ENCODE measurements around the gene OR52B2.

OR52B2 gene

DNA sequence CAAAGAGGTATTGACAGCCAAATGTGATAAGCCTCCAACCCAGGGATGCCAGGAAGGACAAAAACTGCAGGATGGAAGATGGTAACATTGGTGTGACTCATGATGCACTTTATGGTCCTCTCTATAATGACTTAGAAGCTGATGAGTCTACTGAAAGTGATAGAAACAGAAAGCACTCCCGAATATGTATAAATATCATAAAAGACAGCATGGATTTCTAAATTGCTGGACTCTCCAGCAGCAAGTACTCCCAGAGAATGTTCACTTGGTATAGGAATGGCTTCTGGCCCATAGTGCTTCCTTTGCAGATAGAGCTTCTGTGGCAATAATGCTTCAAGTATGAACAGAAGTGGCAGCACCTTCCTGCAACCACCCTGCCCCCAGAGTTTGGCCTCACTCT is at the start of gene OR52B2:
TSS of gene OR52B2 (minus strand) at position 101 of the 400 bp plus-strand sequence. CDS start at position 101, 0 bp downstream.
- DNase-seq, result no peak

DNA sequence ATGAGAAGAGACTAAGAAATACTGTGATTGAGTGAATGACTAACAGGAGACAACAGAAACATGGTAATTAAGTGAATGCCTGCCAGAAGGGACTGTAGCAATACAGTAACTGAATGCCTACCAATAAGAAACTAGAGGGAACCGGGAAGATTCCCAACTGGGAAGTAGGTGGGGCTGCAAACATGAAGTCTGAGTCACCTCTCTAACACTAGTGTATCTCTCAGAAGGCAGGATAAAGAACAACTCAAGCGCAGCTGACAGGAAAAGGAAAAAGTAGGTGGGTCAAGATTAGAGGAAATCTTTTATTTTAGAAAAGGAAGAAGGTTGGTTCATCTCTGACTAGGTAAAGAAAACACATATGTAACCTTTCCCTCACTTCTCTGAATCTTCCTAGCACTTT is 49.2 kb upstream of the OR52B2 start:
- no peak for DNase-seq

DNA sequence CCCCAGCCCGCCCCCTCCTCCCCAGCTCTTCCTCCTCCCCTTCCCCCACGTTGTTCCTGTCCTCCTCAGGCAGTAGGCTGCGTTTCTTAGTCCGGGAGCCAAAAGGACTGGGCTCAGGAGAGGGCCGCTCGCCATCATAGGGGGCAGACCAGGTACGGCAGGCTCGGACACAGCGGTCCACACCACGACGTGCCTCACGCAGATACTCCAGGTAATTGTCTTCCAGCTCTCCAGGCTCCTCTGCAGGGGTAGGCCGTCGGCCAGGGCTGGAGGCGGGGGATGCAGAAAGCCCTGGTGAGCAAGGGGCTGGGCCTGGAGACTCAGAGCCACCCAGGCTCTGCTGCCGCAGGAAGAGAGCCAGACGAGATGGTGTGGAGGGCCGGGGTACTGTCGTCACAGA is 47.6 kb upstream of the OR52B2 start:
- no peak for DNase-seq

DNA sequence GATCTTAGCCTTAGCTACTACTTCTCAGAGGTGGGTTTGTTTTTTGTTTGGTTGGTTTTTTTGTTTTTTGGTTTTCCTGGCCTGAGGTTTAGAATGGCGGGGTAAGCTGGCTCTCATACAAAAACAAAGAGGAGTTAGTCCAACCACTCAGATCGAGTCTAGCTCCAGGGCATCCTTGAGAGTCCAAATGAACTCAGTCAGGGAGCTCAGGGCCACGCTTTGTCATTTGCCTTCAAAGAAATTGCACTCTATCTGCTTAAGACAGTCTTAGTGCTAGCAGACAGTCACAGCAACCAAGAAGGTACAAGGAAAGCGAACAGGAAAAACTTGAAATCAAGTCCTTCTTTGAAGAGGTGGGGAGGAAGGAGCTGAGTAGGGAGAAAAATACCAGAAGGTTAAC is 46.4 kb upstream of the OR52B2 start:
- DNase-seq, result no peak

DNA sequence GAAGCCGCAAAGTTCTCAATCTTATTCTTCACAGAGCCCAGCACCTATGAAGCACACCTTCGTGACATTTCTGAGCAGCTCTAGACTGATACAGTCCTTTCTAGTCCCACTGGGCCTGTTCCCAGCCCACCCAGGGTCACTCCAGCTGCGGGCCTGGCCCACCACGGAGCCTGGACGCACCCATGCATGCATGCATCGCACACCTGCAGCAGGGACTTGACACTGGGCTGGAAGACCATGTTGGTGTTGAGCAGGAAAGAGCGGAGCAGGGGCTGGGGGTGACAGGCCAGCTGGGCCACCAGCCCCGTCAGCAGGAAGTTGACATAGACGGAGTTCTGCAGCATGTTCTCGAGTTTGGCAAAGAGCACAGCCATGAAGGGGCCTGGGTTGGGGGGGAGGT is 44.4 kb upstream of the OR52B2 start:
- DNase-seq, result no peak

DNA sequence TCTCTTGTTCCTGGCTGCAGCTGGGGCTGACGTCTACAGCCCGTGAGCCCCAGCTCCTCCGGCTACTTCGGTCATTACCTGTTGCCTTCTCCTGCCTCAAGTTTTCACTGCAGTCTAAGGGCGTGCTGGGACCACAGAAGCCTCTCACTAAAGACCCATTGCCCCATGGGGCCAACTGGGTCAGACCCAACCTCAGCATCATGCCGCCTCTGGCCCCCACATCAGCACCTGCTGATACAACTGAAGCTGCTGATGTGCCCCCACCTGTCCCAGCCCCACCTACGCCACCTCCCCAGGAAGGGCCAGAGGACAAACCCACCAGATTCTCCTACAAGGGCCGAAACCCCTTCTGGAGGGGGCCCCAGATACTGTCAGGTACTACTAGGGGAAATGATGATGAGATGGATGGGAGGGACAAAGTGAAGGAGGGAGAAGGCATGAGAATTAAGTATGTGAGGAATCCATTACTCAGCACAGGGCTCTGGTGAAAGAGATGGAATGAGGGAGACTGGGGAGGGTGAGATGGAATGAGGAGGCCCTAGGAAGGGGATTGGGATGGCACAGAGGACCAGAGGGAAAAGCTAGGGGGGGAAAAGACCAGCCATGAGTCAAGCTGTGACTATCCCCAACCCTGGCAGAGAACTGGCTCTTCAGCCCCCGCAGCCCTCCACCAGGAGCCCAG is 40.3 kb upstream of the OR52B2 start:
- no peak for DNase-seq

DNA sequence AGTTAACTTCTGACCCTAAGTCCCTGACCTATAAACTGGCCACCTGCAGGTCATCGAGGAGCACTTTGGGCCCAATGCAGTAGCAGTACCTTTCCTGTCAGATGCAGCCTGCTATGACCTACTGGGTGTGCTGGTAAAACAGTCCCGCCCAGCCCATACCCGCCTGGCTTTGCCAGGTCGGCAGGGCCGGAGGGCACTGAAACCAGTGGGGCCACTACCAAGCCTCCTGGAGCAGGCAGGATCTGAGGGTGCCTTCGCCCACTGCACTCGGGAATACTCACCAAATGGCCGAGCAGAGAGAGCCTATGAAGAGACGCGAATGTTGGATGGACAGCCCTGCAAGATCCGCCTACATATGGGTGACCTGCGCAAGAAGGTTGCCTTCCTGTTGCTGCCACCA is 39.7 kb upstream of the OR52B2 start:
- no peak for DNase-seq

DNA sequence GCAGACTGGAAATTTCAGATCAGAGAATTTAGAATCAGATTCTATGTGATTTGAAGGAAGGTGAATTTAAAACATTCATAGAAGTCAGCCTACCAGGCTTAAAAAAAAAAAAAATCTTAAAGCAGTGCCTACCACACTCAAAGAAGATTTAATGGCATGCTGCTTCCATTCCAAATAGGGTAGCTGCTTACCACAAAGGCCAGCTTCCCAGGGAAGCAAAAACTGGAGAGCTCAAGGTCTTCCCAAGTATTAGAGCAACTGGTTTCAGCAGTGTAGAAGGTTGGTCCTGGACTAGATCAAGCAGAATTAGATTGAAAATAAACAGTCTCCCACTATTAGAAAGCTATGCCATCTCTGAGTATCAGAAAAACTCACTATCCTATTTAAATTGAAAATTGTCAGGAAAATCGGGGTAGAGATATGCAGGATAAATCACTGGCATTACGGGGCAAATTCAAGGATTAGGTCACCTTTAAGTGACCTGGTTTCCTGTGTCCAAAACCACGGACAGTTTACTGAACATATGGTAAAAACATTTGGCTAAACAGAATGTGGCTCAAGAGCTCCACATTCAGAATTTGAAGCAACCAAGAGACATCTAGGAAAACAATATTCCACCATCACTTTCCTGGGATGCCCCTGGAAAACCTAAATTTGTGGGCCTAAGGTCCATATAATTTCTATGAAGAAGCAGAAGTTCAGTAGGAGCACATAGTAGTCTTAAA is 36.5 kb upstream of the OR52B2 start:
- DNase-seq, result no peak

DNA sequence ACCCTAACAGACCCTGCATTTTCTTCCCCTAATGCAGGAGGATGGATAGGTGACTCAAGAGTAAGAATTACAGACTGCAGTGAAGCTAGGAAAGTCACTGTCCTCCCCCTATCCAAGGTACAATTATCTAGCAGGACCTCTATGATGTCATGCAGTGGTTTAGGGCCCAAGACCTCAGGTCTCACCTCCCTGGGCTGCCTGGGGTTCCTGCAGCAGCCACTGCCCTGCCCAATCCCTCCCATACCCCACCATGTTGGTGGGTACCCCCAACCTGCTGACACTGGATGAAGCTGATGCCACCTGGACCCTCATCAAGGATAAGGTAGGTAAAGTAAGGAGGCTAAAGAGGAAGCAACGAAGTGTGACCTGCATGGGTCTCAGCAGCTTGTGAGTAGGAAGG is 35.2 kb upstream of the OR52B2 start, which contains the start of gene C11orf42:
TSS of gene C11orf42 (plus strand) at position 192 of the 400 bp plus-strand sequence. CDS start at position 251, 59 bp downstream.
- no peak for DNase-seq

DNA sequence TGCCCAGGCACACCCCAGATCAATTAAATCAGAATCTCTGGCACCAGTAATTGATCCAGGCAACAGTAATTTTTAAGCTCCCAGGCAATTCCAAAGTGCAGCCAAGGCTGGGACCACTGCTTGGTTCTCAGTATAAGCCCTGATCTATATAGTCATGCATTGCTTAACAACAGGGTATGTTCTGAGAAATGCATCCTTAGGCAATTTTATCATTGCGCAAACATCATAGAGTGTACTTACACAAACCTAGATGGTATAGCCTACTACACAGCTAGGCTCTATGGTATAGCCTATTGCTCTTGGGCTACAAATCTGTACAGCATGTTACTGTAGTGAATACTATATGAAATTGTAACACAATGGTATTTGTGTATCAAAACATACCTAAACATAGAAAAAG is 34.6 kb upstream of the OR52B2 start:
- no peak for DNase-seq

DNA sequence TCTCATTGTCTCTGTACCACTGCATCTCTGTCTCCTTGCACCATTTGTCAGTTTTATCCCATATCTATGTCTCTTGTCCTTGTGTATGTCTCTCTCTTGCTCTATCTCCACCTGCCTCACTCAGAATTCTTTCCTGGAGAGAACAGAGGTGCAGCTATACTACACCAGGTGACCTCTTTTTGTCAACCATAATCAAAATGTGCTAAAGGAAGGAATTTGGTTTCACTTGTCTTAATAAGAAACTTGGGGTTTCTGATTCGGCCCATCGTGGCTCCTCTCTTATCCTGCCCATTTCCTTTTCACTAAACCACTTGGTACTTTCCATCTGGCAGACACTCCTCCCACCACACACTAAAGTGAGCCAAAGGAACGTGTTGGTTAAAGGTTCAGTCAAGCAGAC is 33.2 kb upstream of the OR52B2 start:
- DNase-seq, result no peak

DNA sequence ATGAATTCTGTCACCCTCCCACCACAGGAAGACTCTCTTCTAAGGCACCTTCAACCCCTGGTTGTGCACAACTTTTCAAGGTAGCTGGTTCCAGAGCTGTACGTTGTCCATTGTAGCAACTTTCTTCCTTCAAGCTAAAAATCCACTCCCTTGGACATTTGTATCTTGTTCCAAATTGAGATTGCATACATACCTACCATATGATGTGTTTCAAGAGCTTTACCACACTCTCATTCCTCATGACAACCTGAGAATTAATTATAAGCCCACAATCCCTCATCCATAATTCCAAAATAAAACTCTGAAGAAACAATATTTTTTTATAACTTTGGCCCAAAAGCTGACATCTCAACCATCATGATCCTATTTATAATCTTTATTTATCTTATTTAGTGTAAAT is 31.9 kb upstream of the OR52B2 start:
- no peak for DNase-seq

DNA sequence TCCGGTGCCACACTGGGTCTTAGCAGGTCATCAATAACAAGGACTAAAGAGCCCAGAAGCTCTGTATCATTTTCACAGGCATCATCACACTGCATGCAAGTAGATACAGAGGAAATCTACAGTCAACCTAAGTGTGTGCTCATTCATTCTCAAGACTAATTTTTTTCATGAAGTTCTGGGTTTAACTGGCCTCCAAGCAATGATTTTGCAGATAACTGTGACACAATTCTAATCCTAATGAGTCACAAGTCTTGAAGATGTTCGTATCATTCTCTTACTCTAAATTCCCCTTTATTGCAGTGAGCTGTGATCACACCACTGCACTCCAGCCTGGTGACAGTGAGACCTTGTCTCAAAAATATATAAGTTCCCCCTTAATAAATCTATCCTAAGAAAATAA is 31.4 kb upstream of the OR52B2 start:
- no peak for DNase-seq

DNA sequence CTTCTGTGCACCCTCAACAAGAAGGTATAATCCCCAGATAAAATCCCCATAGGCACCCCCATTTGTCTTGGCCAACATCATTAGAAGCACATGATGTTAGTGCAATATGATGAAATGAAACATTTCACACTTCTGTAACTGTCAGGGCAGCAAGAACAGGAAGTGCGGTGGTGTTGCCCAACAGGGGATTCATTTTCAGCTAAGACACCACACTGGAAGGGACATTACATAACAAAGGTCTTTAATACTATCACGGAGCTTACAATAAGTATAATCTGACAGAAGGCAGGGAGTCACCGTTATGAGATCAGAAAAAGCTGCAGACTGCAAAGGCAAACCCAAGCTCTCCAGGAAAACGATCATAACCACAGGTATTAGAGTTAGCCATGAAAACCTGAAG is 30.8 kb upstream of the OR52B2 start:
- DNase-seq, result no peak

DNA sequence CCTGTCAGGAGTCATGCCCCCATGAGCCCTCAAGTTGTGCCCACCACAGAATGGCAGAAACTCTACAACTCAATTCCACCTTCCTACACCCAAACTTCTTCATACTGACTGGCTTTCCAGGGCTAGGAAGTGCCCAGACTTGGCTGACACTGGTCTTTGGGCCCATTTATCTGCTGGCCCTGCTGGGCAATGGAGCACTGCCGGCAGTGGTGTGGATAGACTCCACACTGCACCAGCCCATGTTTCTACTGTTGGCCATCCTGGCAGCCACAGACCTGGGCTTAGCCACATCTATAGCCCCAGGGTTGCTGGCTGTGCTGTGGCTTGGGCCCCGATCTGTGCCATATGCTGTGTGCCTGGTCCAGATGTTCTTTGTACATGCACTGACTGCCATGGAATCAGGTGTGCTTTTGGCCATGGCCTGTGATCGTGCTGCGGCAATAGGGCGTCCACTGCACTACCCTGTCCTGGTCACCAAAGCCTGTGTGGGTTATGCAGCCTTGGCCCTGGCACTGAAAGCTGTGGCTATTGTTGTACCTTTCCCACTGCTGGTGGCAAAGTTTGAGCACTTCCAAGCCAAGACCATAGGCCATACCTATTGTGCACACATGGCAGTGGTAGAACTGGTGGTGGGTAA is 29.2 kb upstream of the OR52B2 start, which contains the start of gene OR52W1:
TSS of gene OR52W1 (plus strand) at position 51 of the 637 bp plus-strand sequence. CDS start at position 51, 0 bp downstream.
- DNase-seq, result no peak

DNA sequence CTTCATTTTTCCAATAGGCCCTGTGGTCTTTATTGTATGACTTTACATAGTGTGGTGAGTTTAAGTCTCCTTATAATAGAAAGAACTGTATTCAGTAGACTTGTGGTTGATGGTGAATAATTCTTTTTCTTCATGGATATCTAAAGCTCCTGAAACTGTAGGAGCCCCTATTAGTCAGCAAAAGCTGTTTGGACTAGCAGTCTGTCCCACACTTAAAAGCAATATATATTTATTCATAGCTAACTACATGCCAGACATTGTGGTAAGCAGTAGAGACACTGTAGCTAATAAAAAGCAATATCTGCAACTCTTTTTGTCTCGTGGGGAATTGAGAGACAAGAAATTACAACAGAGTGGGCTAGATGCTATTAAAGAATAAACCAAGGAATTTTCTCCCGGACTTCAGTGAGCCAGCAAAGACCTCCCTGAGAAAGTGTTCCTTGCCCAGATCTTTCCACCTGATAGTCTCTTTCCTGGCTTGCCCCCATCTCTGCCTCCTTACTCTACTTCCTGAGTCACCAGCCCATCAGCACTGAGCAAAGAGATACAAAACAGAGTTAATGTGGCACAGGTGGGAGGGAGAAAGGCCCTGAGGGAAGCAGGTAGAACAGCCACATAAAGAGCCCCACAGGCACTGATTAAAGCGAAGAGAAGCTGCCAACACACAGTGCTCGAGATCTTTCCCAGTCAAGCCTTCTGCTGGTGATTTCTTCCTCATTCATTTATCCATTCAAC is 27.5 kb upstream of the OR52B2 start:
- no peak for DNase-seq

DNA sequence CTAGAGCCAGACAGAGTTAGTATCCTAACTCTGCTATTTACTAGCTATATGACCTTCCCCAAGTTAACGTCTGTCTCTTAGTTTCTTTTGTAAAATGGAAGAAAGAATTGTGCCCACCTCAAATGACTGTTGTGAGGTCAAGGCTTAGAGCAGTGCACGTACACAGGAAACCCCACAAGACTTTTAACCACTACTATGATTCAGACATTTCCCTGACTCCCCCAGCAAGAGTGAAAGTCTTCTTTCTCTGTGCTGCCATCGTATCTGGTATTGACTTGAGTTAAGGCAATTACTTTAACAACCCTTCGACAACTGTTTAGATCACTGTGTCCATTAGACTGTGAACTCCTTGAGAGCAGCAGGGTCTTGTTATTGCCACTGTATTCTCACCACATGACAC is 26.3 kb upstream of the OR52B2 start:
- no peak for DNase-seq

DNA sequence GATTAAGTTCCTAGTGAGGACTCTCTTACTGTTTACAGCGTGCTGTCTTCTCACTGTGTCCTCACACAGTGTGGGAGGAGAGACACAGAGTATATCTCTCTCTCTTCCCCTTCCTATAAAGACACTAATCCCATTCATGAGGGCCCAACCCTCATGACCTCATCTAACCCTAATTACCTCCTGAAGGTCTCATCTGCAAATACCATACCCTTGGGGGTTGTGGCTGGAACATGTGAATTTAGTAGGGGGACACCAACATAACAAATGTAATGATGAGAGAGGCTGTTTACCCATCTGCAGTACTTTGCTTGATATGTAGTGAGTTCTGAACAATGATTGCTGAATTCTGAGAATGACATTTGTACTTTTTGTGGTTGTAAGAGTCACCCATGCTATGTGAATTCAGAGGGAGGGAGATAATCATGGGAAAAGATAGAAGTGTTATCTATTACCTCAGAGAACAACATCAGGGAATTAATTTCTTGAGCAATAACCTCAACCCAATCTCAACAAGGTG is 24.0 kb upstream of the OR52B2 start:
- DNase-seq, result no peak

DNA sequence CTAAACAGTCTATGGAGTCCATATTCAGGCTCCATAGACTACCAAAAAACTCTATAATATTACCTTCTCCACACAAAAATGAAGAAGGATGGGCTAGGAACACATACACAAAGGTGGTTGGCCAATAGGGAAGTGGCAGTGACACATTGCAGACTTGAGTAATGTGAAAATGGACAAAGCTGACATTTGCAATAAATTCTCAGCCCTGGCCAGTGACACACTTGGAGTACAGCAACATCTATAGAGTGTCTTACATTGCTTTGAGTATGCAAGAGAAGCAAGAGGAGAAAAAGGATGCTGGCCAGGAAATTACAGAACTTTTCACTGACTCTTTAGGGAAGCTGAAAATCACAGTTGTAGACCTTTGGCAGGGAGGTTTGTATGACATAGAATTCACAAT is 21.6 kb upstream of the OR52B2 start:
- no peak for DNase-seq

DNA sequence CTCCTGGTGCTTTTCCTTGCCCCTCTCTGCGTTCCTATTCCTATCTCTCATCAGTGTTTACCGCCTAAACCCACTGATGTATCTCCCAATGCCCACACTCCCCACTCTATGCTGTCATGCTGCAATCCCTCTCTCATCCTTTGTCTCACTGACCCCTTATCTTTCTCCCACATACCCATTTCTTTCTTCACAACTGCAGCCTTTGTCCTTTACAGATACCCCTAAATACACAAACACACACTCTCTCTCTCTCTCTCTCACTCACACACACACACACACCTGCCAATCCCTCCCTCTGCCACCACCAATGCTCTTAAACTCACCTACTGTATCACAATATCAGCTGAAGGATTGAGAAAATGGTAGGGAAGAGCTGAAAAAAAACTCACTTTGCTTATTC is 5.3 kb upstream of the OR52B2 start:
- DNase-seq, result no peak

DNA sequence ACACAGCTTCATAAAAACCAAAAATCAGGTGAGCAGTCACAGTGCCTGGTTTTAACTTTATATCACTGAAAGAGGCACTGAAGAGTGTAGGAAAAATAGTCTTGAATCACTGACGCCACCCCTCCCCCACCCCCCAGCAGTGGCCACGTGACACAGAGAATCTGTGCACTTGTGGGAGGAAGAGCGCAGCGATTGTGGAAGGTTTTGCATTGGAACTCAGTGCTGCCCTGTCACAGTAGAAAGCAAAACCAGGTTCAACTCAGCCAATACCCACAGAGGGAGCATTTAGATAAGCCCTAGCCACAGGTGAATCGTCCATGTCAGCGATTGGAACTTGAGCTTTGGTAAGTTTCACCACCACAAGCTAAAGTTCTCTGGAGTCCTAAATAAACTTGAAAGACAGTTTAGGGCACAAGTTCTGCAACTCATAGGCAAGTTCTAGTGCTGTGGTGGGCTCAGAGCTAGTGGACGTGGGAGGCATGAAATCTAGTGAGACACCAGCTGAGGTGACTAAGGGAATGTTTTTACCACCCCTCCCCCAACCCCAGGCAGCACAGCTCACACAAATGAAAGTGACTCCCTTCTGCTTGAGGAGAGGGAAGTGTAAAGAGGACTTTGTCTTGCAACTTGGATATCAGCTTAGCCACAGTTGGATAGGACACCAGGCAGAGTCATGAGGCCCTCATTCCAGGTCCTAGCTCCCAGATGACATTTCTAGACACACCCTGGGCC is 13.3 kb downstream of the OR52B2 start:
- DNase-seq, result no peak

DNA sequence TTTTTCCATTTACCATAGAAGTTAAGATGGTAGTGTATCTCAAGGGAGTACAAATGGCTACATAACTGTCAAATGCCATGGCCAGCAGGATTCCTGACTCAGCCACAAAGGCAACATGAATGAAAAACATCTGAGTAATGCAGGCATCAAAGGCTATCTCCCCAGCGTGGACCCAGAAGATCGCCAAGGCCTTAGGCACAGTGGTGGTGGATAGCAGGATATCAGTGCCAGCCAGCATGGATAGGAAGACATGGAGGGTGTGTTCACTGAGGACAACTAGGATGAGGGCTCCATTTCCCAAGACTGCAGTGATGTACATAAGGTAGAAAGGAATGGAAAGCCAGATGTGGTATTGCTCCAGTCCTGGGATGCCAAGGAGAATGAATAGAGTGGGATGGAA is 18.0 kb downstream of the OR52B2 start:
- no peak for DNase-seq

Measured in activated gamma-delta T cell treated with Interleukin-2 at 50 U/mL for 16 hours (primary cell).